ENCODE data around the gene GNB3.
A peak's percentile ranks its signal among the peaks of the same experiment; 100 is the strongest.
"Not testable (repeated sequence)": the region's sequence is repeated elsewhere in the genome, so short reads cannot be mapped to it uniquely, and the experiment has no call there.

Gene GNB3

GRCh38 chr12:6883683-6884082 lies 43.0 kb downstream of the GNB3 start:
- no peak overlapping the region for H3K9ac ChIP-seq (ENCODE audit: low read depth, low read length)
- H3K4me1 ChIP-seq (ENCODE audit: insufficient read depth, low read length): peaks cover 23% of the 10 kb centered on the region
- H3K9me3 ChIP-seq (ENCODE audit: control insufficient read depth, insufficient read depth, low read length): no peaks in the 10 kb centered on the region
- H3K36me3 ChIP-seq (ENCODE audit: insufficient read depth, low read length): no peaks in the 10 kb centered on the region

- Histone ChIP-seq H3K4me1 (ENCODE audit: insufficient read depth, low read length) (peaks cover 23% of the 10 kb centered on the region), H3K9ac (ENCODE audit: low read depth, low read length) (no peak overlapping the region), H3K9me3 (ENCODE audit: control insufficient read depth, insufficient read depth, low read length) (no peaks in the 10 kb centered on the region), H3K36me3 (ENCODE audit: insufficient read depth, low read length) (0 out of 2 replicates have a peak, but pooled peaks cover under 1% of the 10 kb centered on the region)
Observed at GRCh38 chr12:6884539-6884938, 43.8 kb downstream of the GNB3 start.

GRCh38 chr12:6886206-6886999 lies 45.7 kb downstream of the GNB3 start:
- not testable (repeated sequence) for H3K9me3 ChIP-seq (ENCODE audit: control insufficient read depth, insufficient read depth, low read length); H3K9ac ChIP-seq (ENCODE audit: low read depth, low read length); H3K36me3 ChIP-seq (ENCODE audit: insufficient read depth, low read length)
- H3K4me1 ChIP-seq (ENCODE audit: insufficient read depth, low read length): peaks cover 29% of the 10 kb centered on the region

GRCh38 chr12:6887460-6887859 lies 46.7 kb downstream of the GNB3 start:
- 0 out of 2 replicates have a peak, but pooled peaks cover 2% of the 10 kb centered on the region for H3K36me3 ChIP-seq (ENCODE audit: insufficient read depth, low read length)

GRCh38 chr12:6888360-6888759 lies 47.6 kb downstream of the GNB3 start:
- Histone ChIP-seq H3K4me1 (ENCODE audit: insufficient read depth, low read length) (peaks cover 29% of the 10 kb centered on the region), H3K9me3 (ENCODE audit: control insufficient read depth, insufficient read depth, low read length) (no peaks in the 10 kb centered on the region), H3K36me3 (ENCODE audit: insufficient read depth, low read length) (0 out of 2 replicates have a peak, but pooled peaks cover 2% of the 10 kb centered on the region)

More at GRCh38 chr12:6887460-6887859, 46.7 kb downstream of the GNB3 start:
- H3K9me3 ChIP-seq (ENCODE audit: control insufficient read depth, insufficient read depth, low read length): no peaks in the 10 kb centered on the region
- H3K9ac ChIP-seq (ENCODE audit: low read depth, low read length): no peak overlapping the region
- peaks cover 29% of the 10 kb centered on the region for H3K4me1 ChIP-seq (ENCODE audit: insufficient read depth, low read length)

GRCh38 chr12:6888794-6889193 lies 48.1 kb downstream of the GNB3 start:
- not testable (repeated sequence) for H3K9ac ChIP-seq (ENCODE audit: low read depth, low read length); H3K36me3 ChIP-seq (ENCODE audit: insufficient read depth, low read length); H3K9me3 ChIP-seq (ENCODE audit: control insufficient read depth, insufficient read depth, low read length)
- peaks cover 29% of the 10 kb centered on the region for H3K4me1 ChIP-seq (ENCODE audit: insufficient read depth, low read length)

More at GRCh38 chr12:6888360-6888759, 47.6 kb downstream of the GNB3 start:
- H3K9ac ChIP-seq (ENCODE audit: low read depth, low read length): no peak overlapping the region

- not testable (repeated sequence) for H3K9me3 ChIP-seq (ENCODE audit: control insufficient read depth, insufficient read depth, low read length); H3K36me3 ChIP-seq (ENCODE audit: insufficient read depth, low read length)
- H3K9ac ChIP-seq (ENCODE audit: low read depth, low read length): peak overlapping the region; percentile 25
- peaks cover 24% of the 10 kb centered on the region for H3K4me1 ChIP-seq (ENCODE audit: insufficient read depth, low read length)
Observed at GRCh38 chr12:6889775-6890573, 49.2 kb downstream of the GNB3 start.

- H3K9me3 ChIP-seq (ENCODE audit: control insufficient read depth, insufficient read depth, low read length): no peaks in the 10 kb centered on the region
- peaks cover 22% of the 10 kb centered on the region for H3K4me1 ChIP-seq (ENCODE audit: insufficient read depth, low read length)
- 0 out of 2 replicates have a peak, but pooled peaks cover 2% of the 10 kb centered on the region for H3K36me3 ChIP-seq (ENCODE audit: insufficient read depth, low read length)
- peak overlapping the region; percentile 47 for H3K9ac ChIP-seq (ENCODE audit: low read depth, low read length)
Observed at GRCh38 chr12:6890789-6891645, 50.3 kb downstream of the GNB3 start.

- Histone ChIP-seq H3K9me3 (ENCODE audit: control insufficient read depth, insufficient read depth, low read length) (no peaks in the 10 kb centered on the region), H3K9ac (ENCODE audit: low read depth, low read length) (peak overlapping the region; percentile 47), H3K4me1 (ENCODE audit: insufficient read depth, low read length) (peaks cover 22% of the 10 kb centered on the region), H3K36me3 (ENCODE audit: insufficient read depth, low read length) (0 out of 2 replicates have a peak, but pooled peaks cover 2% of the 10 kb centered on the region)
Observed at GRCh38 chr12:6891646-6892001, 50.9 kb downstream of the GNB3 start.

GRCh38 chr12:6892683-6893082 lies 52.0 kb downstream of the GNB3 start:
- H3K4me1 ChIP-seq (ENCODE audit: insufficient read depth, low read length): peaks cover 14% of the 10 kb centered on the region
- not testable (repeated sequence) for H3K9me3 ChIP-seq (ENCODE audit: control insufficient read depth, insufficient read depth, low read length); H3K36me3 ChIP-seq (ENCODE audit: insufficient read depth, low read length); H3K9ac ChIP-seq (ENCODE audit: low read depth, low read length)

GRCh38 chr12:6894321-6894720 lies 53.6 kb downstream of the GNB3 start:
- 0 out of 2 replicates have a peak, but pooled peaks cover 2% of the 10 kb centered on the region for H3K36me3 ChIP-seq (ENCODE audit: insufficient read depth, low read length)
- no peak overlapping the region for H3K9ac ChIP-seq (ENCODE audit: low read depth, low read length)
- H3K9me3 ChIP-seq (ENCODE audit: control insufficient read depth, insufficient read depth, low read length): no peaks in the 10 kb centered on the region
- peaks cover 6% of the 10 kb centered on the region; the same call in 1 of the 2 replicates for H3K4me1 ChIP-seq (ENCODE audit: insufficient read depth, low read length)

All from ES-I3 (cell line).